GM19468 (cell line): ENCODE data around the gene RPL23.

ENCODE experiments used
- ATAC-seq: cut with Tn5 transposase; IDR thresholded peaks from one replicate; pipeline ENCODE4 v1.9.1; 2021; ENCODE audit warnings: mild to moderate bottlenecking, moderate library complexity, moderate number of reproducible peaks; ENCODE audit not compliant: unreplicated experiment; ENCODE audit errors: extremely low read depth

Gene RPL23

DNA sequence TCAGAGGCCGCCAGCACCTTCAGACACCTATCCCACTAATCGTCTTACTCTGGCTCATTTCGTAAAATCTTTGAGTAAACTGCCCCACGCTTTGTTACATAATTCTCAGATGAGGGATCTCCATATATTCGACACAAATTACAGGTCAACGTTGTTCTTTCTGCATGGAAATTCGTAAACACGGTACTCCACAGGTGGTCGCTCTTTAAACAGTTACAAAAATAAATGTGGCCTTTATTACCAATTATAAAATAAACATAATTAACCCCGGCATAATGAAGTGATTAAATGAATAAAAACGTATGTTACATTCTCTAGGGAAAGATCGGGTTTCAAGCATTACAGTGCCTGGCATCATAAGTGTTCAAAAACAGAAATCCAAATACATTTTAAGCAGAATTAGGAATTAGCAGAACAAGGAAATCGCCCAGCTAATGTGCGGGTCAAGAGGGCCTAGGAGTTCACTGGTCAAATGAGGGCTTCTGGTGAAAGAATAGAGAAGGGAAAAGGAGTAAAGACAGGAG, 53.2 kb downstream of the RPL23 start:
- no peak for ATAC-seq

DNA sequence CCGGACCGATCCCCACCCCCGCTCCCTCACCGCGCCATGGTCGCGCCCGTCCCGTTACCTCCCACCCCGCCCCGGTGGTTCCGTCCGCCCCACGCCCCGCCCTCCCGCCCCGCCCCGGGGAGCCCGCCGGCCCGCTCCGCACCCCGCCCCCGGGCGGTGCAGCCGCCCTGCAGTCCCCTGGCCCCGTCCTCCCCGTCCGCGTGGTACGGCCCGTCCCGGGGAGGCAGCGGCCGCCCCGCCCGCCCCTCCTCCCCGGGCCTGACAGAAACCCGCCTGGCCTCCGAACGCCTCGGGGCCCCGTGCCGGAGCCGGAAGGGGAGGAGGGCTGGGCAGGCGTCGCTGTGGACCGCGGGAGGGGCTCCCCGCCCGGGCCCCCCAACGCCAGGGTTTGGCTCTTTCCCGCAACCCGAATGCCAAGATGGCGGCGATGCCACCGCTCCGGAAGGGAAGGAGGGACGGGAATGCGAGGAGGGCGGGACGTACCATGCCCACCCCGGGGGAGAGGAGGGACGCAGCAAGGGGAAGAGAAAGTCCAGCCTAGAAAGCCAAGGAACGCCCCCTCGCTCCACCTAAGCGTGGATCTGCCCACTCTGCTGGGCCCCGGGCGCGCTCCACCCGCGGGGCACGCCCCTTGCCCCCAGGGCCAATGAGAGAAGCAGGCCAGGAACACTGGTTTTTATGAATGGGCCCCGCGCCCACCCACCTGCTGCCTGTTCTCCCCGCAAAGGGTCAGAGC, 53.9 kb downstream of the RPL23 start, which contains the start of gene PIP4K2B:
TSS of gene PIP4K2B (minus strand) at position 56 of the 736 bp plus-strand sequence. CDS start 132 bp downstream, outside the sequence.
- peak; percentile 40 for ATAC-seq

DNA sequence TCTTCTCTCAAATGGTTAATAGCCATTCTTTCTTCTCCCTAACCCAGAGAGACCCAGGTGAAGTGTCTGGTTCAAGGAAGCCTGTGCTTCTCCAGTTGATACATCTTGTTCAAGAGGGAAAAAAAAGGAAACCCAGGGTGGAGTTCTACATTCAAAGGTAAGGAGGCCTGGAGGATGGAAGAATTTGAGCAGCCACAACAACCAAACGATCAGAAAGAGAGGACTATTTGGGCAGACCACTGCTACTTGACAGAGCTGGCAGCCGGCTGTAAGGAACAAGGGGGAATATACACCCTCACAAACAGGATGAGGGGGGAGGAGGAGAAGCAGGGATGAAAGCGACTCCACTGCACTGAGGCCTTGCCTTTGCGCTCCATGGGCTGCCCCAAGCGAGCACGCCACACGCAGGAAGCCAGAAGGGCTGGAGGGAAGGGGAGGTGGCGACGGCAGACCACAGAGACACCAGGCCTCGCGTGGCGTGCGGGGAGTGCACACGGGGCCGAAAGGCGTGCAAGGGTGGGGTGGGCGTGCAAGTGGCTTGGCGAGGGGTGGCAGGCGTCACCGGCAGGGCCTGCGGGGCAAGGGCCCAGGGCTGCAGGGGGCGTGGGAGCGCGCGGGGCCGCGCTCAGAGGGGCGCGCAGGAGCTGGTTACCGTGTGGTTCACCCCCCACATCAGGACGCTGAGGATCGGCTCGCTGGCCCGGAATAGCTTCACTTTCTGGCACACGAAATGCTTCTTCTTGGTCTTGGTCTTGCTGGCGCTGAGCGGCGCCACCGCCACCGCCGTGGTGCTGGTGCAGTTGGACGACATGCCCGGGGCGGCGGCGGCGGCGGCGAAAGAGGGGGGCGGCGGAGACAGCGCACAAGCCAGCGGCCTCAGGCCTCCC, 54.7 kb downstream of the RPL23 start:
- ATAC-seq, result no peak
